ENCODE measurements around the gene R3HDML.

R3HDML gene

GRCh38 chr20:44370639-44371218 lies 33.9 kb downstream of the R3HDML start:
- no peak overlapping the region for H3K9ac ChIP-seq (ENCODE audit: low read depth, low read length)
- ATAC-seq (ENCODE audit: insufficient read depth, low read depth): no peak
- DNase-seq: no peak
- no peaks in the 10 kb centered on the region for H4K20me1 ChIP-seq (ENCODE audit: insufficient read depth, low read length)
- no peaks in the 10 kb centered on the region for H3K36me3 ChIP-seq (ENCODE audit: insufficient read depth, low read length)
- no peaks in the 10 kb centered on the region for H3K9me3 ChIP-seq (ENCODE audit: insufficient read depth, low read length, severe bottlenecking)
- no peaks in the 10 kb centered on the region for H3K4me1 ChIP-seq (ENCODE audit: insufficient read depth, low read length)
- no peak for TF ChIP-seq EZH2 (IDR thresholded peaks at IDR 0.05; ENCODE audit: borderline replicate concordance, low read depth, low read length, severe bottlenecking)
- no peak for TF ChIP-seq CTCF (IDR thresholded peaks at IDR 0.05; ENCODE audit: borderline replicate concordance, extremely low read depth, low read length, poor library complexity, severe bottlenecking)
- no peak overlapping the region for H2AFZ ChIP-seq (ENCODE audit: low read depth, low read length)
- H3K4me3 ChIP-seq (ENCODE audit: low read depth in 1 of 2, low read length in 2 of 2): no peak overlapping the region
- H3K27ac ChIP-seq (ENCODE audit: low read length): no peak overlapping the region
- no peaks in the 10 kb centered on the region for H3K79me2 ChIP-seq (ENCODE audit: insufficient read depth, low read length)
- H3K4me2 ChIP-seq (ENCODE audit: insufficient read depth, low read length): no peak overlapping the region
- H3K27me3 ChIP-seq (ENCODE audit: insufficient read depth, low read length, poor library complexity): peaks cover 14% of the 10 kb centered on the region

- TF ChIP-seq CTCF (IDR thresholded peaks at IDR 0.05; ENCODE audit: borderline replicate concordance, extremely low read depth, low read length, poor library complexity, severe bottlenecking) (no peak), EZH2 (IDR thresholded peaks at IDR 0.05; ENCODE audit: borderline replicate concordance, low read depth, low read length, severe bottlenecking) (no peak)
- no peaks in the 10 kb centered on the region for H3K9me3 ChIP-seq (ENCODE audit: insufficient read depth, low read length, severe bottlenecking)
- DNase-seq (no peak), ATAC-seq (ENCODE audit: insufficient read depth, low read depth) (no peak)
- H3K36me3 ChIP-seq (ENCODE audit: insufficient read depth, low read length): no peaks in the 10 kb centered on the region
- H3K4me2 ChIP-seq (ENCODE audit: insufficient read depth, low read length): no peak overlapping the region
- peaks cover 7% of the 10 kb centered on the region for H3K27me3 ChIP-seq (ENCODE audit: insufficient read depth, low read length, poor library complexity)
- H2AFZ ChIP-seq (ENCODE audit: low read depth, low read length): no peak overlapping the region
- no peaks in the 10 kb centered on the region for H3K79me2 ChIP-seq (ENCODE audit: insufficient read depth, low read length)
- H3K4me3 ChIP-seq (ENCODE audit: low read depth in 1 of 2, low read length in 2 of 2): no peak overlapping the region
- no peak overlapping the region for H3K27ac ChIP-seq (ENCODE audit: low read length)
- H4K20me1 ChIP-seq (ENCODE audit: insufficient read depth, low read length): no peaks in the 10 kb centered on the region
- H3K4me1 ChIP-seq (ENCODE audit: insufficient read depth, low read length): no peaks in the 10 kb centered on the region
- no peak overlapping the region for H3K9ac ChIP-seq (ENCODE audit: low read depth, low read length)
These were observed 45.8 kb downstream of the R3HDML start for GRCh38 chr20:44382641-44383040.

GRCh38 chr20:44384423-44385027 lies 47.7 kb downstream of the R3HDML start:
- Histone ChIP-seq H3K4me3 (ENCODE audit: low read depth in 1 of 2, low read length in 2 of 2) (no peak overlapping the region), H3K9ac (ENCODE audit: low read depth, low read length) (no peak overlapping the region), H3K27ac (ENCODE audit: low read length) (no peak overlapping the region), H3K4me1 (ENCODE audit: insufficient read depth, low read length) (no peaks in the 10 kb centered on the region), H3K4me2 (ENCODE audit: insufficient read depth, low read length) (no peak overlapping the region), H3K36me3 (ENCODE audit: insufficient read depth, low read length) (no peaks in the 10 kb centered on the region), H3K79me2 (ENCODE audit: insufficient read depth, low read length) (no peaks in the 10 kb centered on the region), H4K20me1 (ENCODE audit: insufficient read depth, low read length) (no peaks in the 10 kb centered on the region), H3K27me3 (ENCODE audit: insufficient read depth, low read length, poor library complexity) (peaks cover 4% of the 10 kb centered on the region), H3K9me3 (ENCODE audit: insufficient read depth, low read length, severe bottlenecking) (no peaks in the 10 kb centered on the region), H2AFZ (ENCODE audit: low read depth, low read length) (no peak overlapping the region)
- TF ChIP-seq EZH2 (IDR thresholded peaks at IDR 0.05; ENCODE audit: borderline replicate concordance, low read depth, low read length, severe bottlenecking) (no peak), CTCF (IDR thresholded peaks at IDR 0.05; ENCODE audit: borderline replicate concordance, extremely low read depth, low read length, poor library complexity, severe bottlenecking) (peak; percentile 98)
- ATAC-seq (ENCODE audit: insufficient read depth, low read depth): peak; percentile 95
- peak; percentile 83 for DNase-seq

Measured in DND-41 (cell line).